H1 (cell line): ENCODE data around the gene ENPP1. TPM values are rescaled to one million over a fixed set of nuclear protein-coding genes. Genes with fewer than 3 reads are reported as not detected.

ENCODE experiments used
- CHD2 ChIP-seq: IDR thresholded peaks from 2 replicates; pipeline ENCODE4 v1.6.1; 2012; ENCODE audit warnings: low read length, improper control_type of control experiment
- CHD7 ChIP-seq: fragments of 300-600 bp; sonication (generic); IDR thresholded peaks from 2 replicates; pipeline ENCODE4 v1.7.1; 2012; ENCODE audit warnings: low read length, moderate library complexity, mild to moderate bottlenecking, inconsistent platforms; ENCODE audit not compliant: insufficient replicate concordance
- CTBP2 ChIP-seq: IDR thresholded peaks from 2 replicates; pipeline ENCODE4 v1.7.0; 2011; ENCODE audit warnings: borderline replicate concordance, mild to moderate bottlenecking, moderate library complexity, mixed read lengths, low read length; ENCODE audit not compliant: insufficient read depth, insufficient read length
- E2F6 ChIP-seq: IDR thresholded peaks from 2 replicates; pipeline ENCODE4 v1.6.1; 2012; ENCODE audit warnings: inconsistent platforms
- GABPA ChIP-seq: IDR thresholded peaks from 2 replicates; pipeline ENCODE4 v1.6.1; 2011; ENCODE audit warnings: mild to moderate bottlenecking, low read length, moderate library complexity, borderline replicate concordance; ENCODE audit not compliant: insufficient read depth
- KDM5A ChIP-seq: fragments of 200-600 bp; IDR thresholded peaks from 2 replicates; pipeline ENCODE4 v1.7.1; 2012; ENCODE audit warnings: mild to moderate bottlenecking, low read length, inconsistent platforms, mixed read lengths
- POLR2A ChIP-seq, 2 experiments: IDR thresholded peaks; 1 replicate in 1 of 2; 2 replicates in 1 of 2; pipeline ENCODE4 v1.6.1; 2011; ENCODE audit warnings: low read depth in 2 of 2, low read length in 2 of 2, mild to moderate bottlenecking in 2 of 2; ENCODE audit errors: control extremely low read depth in 1 of 2
- POLR2AphosphoS5 ChIP-seq: IDR thresholded peaks from 2 replicates; pipeline ENCODE4 v1.6.1; 2011; ENCODE audit warnings: low read depth, low read length
- SIN3A ChIP-seq, 2 experiments: IDR thresholded peaks in 1 of 2; conservative IDR thresholded peaks in 1 of 2; 2 replicates each; pipeline ENCODE4 v1.6.1; 2011 to 2012; ENCODE audit warnings: low read length in 2 of 2, improper control_type of control experiment in 1 of 2, low read depth in 1 of 2, mild to moderate bottlenecking in 1 of 2
- USF2 ChIP-seq: IDR thresholded peaks from 2 replicates; pipeline ENCODE4 v1.6.1; 2011; ENCODE audit warnings: low read length, improper control_type of control experiment
- polyA plus RNA-seq, 7 experiments: library from polyadenylated mRNA; depleted of rRNA in 3 of 7; stranded (reverse) in 5 of 7; unstranded in 2 of 7; fragments of >200 nt in 5 of 7; fragments of 200-250 nt in 2 of 7; gene quantifications; 1 replicate in 5 of 7; 2 replicates in 1 of 7; 4 replicates in 1 of 7; pipeline versions ENCODE4 v1.2.1 to v1.2.3, GENCODE V29; 2011 to 2013; ENCODE audit warnings: missing spikeins in 2 of 7, mixed read lengths in 2 of 7
- total RNA-seq: library from RNA; stranded (reverse); fragmentation: NEBNext Ultra II Directional; extraction: Animal tissue kit (Norgen Biotek cat#: 25700); gene quantifications from 2 replicates; pipeline ENCODE4 v1.2.1, GENCODE V29; 2021

The ENPP1 gene
- total and polyA plus RNA-seq, 2 of the 8 experiments (the other 6 are each of a cell fraction or from before 2014, with no cell fraction given): 10.1 to 39.1 TPM

GRCh38 chr6:131920656-131921055 is 112.8 kb downstream of the ENPP1 start (continued):
- TF ChIP-seq CTBP2 (no peak), E2F6 (peak; percentile 76), SIN3A (conservative IDR thresholded peaks at IDR 0.05 in 1 of 2, IDR thresholded peaks at IDR 0.05 in 1 of 2; ENCODE audit: low read depth in 1 of 2, low read length in 2 of 2) (no peak), GABPA (no peak), CHD7 (no peak), USF2 (no peak), POLR2A (IDR thresholded peaks at IDR 0.05; ENCODE audit: control extremely low read depth in 1 of 2, low read depth in 2 of 2, low read length in 2 of 2) (0 out of 3 replicates have a peak, but pooled peaks of 1 of the 2 experiments have one; percentile 4), POLR2AphosphoS5 (peak; percentile 51; the same call in 1 of the 2 replicates), KDM5A (no peak), CHD2 (no peak; the same call in 1 of the 2 replicates)
